GM12874 (cell line): Measurements from ENCODE around the gene TAS2R3.

Experiments
- TF ChIP-seq, protein P1 (sequence below): IDR thresholded peaks from 2 replicates; pipeline ENCODE4 v1.5.1; 2011; ENCODE audit warnings: low read depth, mild to moderate bottlenecking, control low read depth, low read length, moderate library complexity; ENCODE audit not compliant: insufficient read depth

The TAS2R3 gene

GRCh38 chr7:141792526-141792925, 28.6 kb downstream of the TAS2R3 start:
- TF ChIP-seq, protein P1, sequence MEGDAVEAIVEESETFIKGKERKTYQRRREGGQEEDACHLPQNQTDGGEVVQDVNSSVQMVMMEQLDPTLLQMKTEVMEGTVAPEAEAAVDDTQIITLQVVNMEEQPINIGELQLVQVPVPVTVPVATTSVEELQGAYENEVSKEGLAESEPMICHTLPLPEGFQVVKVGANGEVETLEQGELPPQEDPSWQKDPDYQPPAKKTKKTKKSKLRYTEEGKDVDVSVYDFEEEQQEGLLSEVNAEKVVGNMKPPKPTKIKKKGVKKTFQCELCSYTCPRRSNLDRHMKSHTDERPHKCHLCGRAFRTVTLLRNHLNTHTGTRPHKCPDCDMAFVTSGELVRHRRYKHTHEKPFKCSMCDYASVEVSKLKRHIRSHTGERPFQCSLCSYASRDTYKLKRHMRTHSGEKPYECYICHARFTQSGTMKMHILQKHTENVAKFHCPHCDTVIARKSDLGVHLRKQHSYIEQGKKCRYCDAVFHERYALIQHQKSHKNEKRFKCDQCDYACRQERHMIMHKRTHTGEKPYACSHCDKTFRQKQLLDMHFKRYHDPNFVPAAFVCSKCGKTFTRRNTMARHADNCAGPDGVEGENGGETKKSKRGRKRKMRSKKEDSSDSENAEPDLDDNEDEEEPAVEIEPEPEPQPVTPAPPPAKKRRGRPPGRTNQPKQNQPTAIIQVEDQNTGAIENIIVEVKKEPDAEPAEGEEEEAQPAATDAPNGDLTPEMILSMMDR = no peak
